Renal cortical epithelial cell (primary cell): ENCODE results near the gene WDR45B. TPM values are rescaled to one million over a fixed set of nuclear protein-coding genes. Genes with fewer than 3 reads are reported as not detected.
"Not testable (repeated sequence)": the region's sequence is repeated elsewhere in the genome, so short reads cannot be mapped to it uniquely, and the experiment has no call there.

Experiments used
- DNase-seq: peaks from one replicate; pipeline ENCODE4 v3.0.0-alpha.2; 2011; ENCODE audit warnings: low read depth
- total RNA-seq: library from RNA; depleted of rRNA; stranded (reverse); fragments of >200 nt; gene quantifications from 2 replicates; pipeline ENCODE4 v1.2.3, GENCODE V29; 2014

The WDR45B gene
- total RNA-seq, 1 donor from 2014 or later = 88.6 TPM

- DNase-seq = no peak
Measured at GRCh38 chr17:82582709-82583108, 65.5 kb downstream of the WDR45B start.

- no peak for DNase-seq
Measured at GRCh38 chr17:82582213-82582612, 66.0 kb downstream of the WDR45B start.

GRCh38 chr17:82579969-82580368 lies 68.3 kb downstream of the WDR45B start:
- DNase-seq = not testable (repeated sequence)

- DNase-seq = no peak
Measured at GRCh38 chr17:82577300-82577699, 70.9 kb downstream of the WDR45B start.

- not testable (repeated sequence) for DNase-seq
Measured at GRCh38 chr17:82575581-82576221, 72.5 kb downstream of the WDR45B start.

- DNase-seq = no peak
Measured at GRCh38 chr17:82574041-82574440, 74.2 kb downstream of the WDR45B start.

GRCh38 chr17:82571855-82572254 lies 76.4 kb downstream of the WDR45B start:
- no peak for DNase-seq

GRCh38 chr17:82570277-82570676 lies 78.0 kb downstream of the WDR45B start:
- DNase-seq = no peak

GRCh38 chr17:82569621-82570020 lies 78.6 kb downstream of the WDR45B start:
- DNase-seq = no peak

GRCh38 chr17:82568997-82569393 lies 79.2 kb downstream of the WDR45B start:
- DNase-seq = no peak

- DNase-seq = no peak
Measured at GRCh38 chr17:82567286-82567685, 81.0 kb downstream of the WDR45B start.

GRCh38 chr17:82566129-82566960 lies 81.9 kb downstream of the WDR45B start:
- DNase-seq = no peak

- no peak for DNase-seq
Measured at GRCh38 chr17:82565551-82565950, 82.7 kb downstream of the WDR45B start.

Other genes starting within 250 kb of the WDR45B start
- gene HEXD, start 230.1 kb downstream of the WDR45B start, total RNA-seq = 8.5 and 21.7 TPM in 2 replicates
- 37.2 and 48.7 TPM in 2 replicates for gene OGFOD3, start 229.9 kb downstream of the WDR45B start, total RNA-seq
- gene CYBC1, start 197.7 kb downstream of the WDR45B start, total RNA-seq = 30.6 and 100 TPM in 2 replicates
- gene NARF, start 189.7 kb downstream of the WDR45B start, total RNA-seq = 31.1 and 52.4 TPM in 2 replicates
- 20.1 and 35.5 TPM in 2 replicates for gene FOXK2, start 128.7 kb downstream of the WDR45B start, total RNA-seq
- gene RAB40B, start 50.3 kb upstream of the WDR45B start, total RNA-seq = 11.1 and 31.5 TPM in 2 replicates
- 18.8 and 21.3 TPM in 2 replicates for gene FN3KRP, start 68.3 kb upstream of the WDR45B start, total RNA-seq
- 3.6 and 16.8 TPM in 2 replicates for gene FN3K, start 87.2 kb upstream of the WDR45B start, total RNA-seq
- 10.6 and 38.5 TPM in 2 replicates for gene TBCD, start 103.6 kb upstream of the WDR45B start, total RNA-seq
- not detected in 2 replicates for gene ZNF750, start 191.6 kb upstream of the WDR45B start, total RNA-seq